Hepatocyte (in vitro differentiated cells): Measurements from ENCODE around the gene SPECC1. TPM values are rescaled to one million over a fixed set of nuclear protein-coding genes. Genes with fewer than 3 reads are reported as not detected.

ENCODE experiments used
- DNase-seq: peaks from one replicate; pipeline ENCODE4 v3.0.0-alpha.2; 2016; ENCODE audit warnings: low spot score
- H2AFZ ChIP-seq: fragments of 200-600 bp; sonication (generic); 2 replicates; pipeline ENCODE4 v1.6.0; 2016; ENCODE audit warnings: antibody characterized with exemption, mild to moderate bottlenecking
- H3K27ac ChIP-seq: fragments of 200-600 bp; sonication (generic); 2 replicates; pipeline ENCODE4 v1.5.1; 2016; ENCODE audit warnings: mild to moderate bottlenecking
- H3K27me3 ChIP-seq: fragments of 200-600 bp; sonication (generic); 2 replicates; pipeline ENCODE4 v1.6.1; 2016
- H3K36me3 ChIP-seq: fragments of 200-600 bp; sonication (generic); replicated peaks from 2 replicates; pipeline ENCODE4 v1.5.1; 2016; ENCODE audit warnings: low read depth; ENCODE audit not compliant: insufficient read depth
- H3K4me1 ChIP-seq: fragments of 200-600 bp; sonication (generic); 2 replicates; pipeline ENCODE4 v1.5.1; 2016; ENCODE audit warnings: mild to moderate bottlenecking, moderate library complexity; ENCODE audit not compliant: insufficient read depth
- H3K4me2 ChIP-seq: fragments of 200-600 bp; sonication (generic); 2 replicates; pipeline ENCODE4 v1.6.0; 2016
- H3K4me3 ChIP-seq: fragments of 200-600 bp; sonication (generic); 2 replicates; pipeline ENCODE4 v1.5.1; 2016; ENCODE audit warnings: mild to moderate bottlenecking
- H3K79me2 ChIP-seq: fragments of 200-600 bp; sonication (generic); 2 replicates; pipeline ENCODE4 v1.6.0; 2017; ENCODE audit warnings: mild to moderate bottlenecking
- H3K9me2 ChIP-seq: fragments of 200-600 bp; sonication (generic); replicated peaks from 2 replicates; pipeline ENCODE4 v1.6.0; 2017; ENCODE audit warnings: mild to moderate bottlenecking; ENCODE audit not compliant: insufficient read depth
- H3K9me3 ChIP-seq: fragments of 200-600 bp; sonication (generic); 2 replicates; pipeline ENCODE4 v1.5.1; 2016; ENCODE audit warnings: low read depth, mild to moderate bottlenecking
- H4K20me1 ChIP-seq: fragments of 200-600 bp; sonication (generic); 2 replicates; pipeline ENCODE4 v1.6.0; 2016; ENCODE audit warnings: mild to moderate bottlenecking; ENCODE audit not compliant: insufficient read depth, poor library complexity, severe bottlenecking
- EZH2 ChIP-seq: fragments of 200-600 bp; sonication (generic); IDR thresholded peaks from 2 replicates; pipeline ENCODE4 v1.6.1; 2016; ENCODE audit warnings: antibody characterized with exemption, mild to moderate bottlenecking, borderline replicate concordance
- EZH2phosphoT487 ChIP-seq: fragments of 200-600 bp; sonication (generic); IDR thresholded peaks from one replicate; pipeline ENCODE4 v1.6.1; 2018; ENCODE audit warnings: antibody characterized with exemption, mild to moderate bottlenecking, low read depth, moderate library complexity; ENCODE audit not compliant: unreplicated experiment, severe bottlenecking
- WGBS: methylation state at CpG from one replicate; pipeline ENCODE4 v1.1.6; 2016; ENCODE audit warnings: low lambda C conversion rate; ENCODE audit errors: missing lambda C conversion rate; 5-methylcytosine and 5-hydroxymethylcytosine counted together
- polyA plus RNA-seq: library from polyadenylated mRNA; unstranded; fragments of >200 nt; fragmentation: Nextera tagmentation; extraction: Ambion mirVana; gene quantifications from 2 replicates; pipeline ENCODE4 v1.2.1, GENCODE V29; 2016
- total RNA-seq: library from RNA; depleted of rRNA; stranded (reverse); fragments of >200 nt; gene quantifications from 2 replicates; pipeline ENCODE4 v1.2.3, GENCODE V29; 2014
- TF ChIP-seq, protein P1 (sequence below): fragments of 200-600 bp; sonication (generic); IDR thresholded peaks from 2 replicates; pipeline ENCODE4 v1.5.1; 2016; ENCODE audit warnings: antibody characterized with exemption, mild to moderate bottlenecking; ENCODE audit not compliant: poor library complexity

The SPECC1 gene
- total and polyA plus RNA-seq, 2 experiments from 2014 or later, result 20.4 to 57.5 TPM

GRCh38 chr17:20241855-20242254 is 232.7 kb downstream of the SPECC1 start:
- no peaks in the 10 kb centered on the region for H3K27me3 ChIP-seq
- no peaks in the 10 kb centered on the region for H3K9me2 ChIP-seq
- no peaks in the 10 kb centered on the region for H3K36me3 ChIP-seq
- TF ChIP-seq, protein P1, sequence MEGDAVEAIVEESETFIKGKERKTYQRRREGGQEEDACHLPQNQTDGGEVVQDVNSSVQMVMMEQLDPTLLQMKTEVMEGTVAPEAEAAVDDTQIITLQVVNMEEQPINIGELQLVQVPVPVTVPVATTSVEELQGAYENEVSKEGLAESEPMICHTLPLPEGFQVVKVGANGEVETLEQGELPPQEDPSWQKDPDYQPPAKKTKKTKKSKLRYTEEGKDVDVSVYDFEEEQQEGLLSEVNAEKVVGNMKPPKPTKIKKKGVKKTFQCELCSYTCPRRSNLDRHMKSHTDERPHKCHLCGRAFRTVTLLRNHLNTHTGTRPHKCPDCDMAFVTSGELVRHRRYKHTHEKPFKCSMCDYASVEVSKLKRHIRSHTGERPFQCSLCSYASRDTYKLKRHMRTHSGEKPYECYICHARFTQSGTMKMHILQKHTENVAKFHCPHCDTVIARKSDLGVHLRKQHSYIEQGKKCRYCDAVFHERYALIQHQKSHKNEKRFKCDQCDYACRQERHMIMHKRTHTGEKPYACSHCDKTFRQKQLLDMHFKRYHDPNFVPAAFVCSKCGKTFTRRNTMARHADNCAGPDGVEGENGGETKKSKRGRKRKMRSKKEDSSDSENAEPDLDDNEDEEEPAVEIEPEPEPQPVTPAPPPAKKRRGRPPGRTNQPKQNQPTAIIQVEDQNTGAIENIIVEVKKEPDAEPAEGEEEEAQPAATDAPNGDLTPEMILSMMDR, result no peak
- H3K4me1 ChIP-seq, result no peaks in the 10 kb centered on the region
- H3K79me2 ChIP-seq, result no peaks in the 10 kb centered on the region
- H4K20me1 ChIP-seq, result no peaks in the 10 kb centered on the region
- H2AFZ ChIP-seq, result no peak overlapping the region
- H3K4me2 ChIP-seq, result no peak overlapping the region
- no peak for DNase-seq
- WGBS, result 88% methylated on average over 4 of the region's 4 CpGs
- no peaks in the 10 kb centered on the region for H3K9me3 ChIP-seq
- no peak overlapping the region for H3K4me3 ChIP-seq
- no peak overlapping the region for H3K27ac ChIP-seq

DNA sequence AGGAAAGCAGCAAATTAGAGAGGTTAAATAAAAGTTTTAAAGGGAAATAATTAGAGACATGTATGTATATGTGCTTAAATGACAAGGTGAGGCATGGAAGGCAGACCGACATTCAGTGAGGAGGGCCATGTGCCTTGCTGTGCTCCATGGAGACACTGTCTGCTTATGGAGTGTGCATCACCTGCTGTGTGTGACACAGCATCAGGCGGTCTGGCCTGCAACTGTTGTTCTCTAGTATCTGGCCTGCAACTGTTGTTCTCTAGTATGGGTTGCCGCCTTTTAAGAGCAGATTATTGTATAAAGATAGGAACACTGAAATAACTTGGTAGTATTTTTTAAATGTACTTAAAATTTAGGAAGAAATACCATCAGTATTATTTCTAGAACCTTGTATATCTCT is 233.1 kb downstream of the SPECC1 start:
- WGBS, result 94% methylated on average over 3 of the region's 3 CpGs
- Histone ChIP-seq H3K36me3 (no peaks in the 10 kb centered on the region), H3K27ac (no peak overlapping the region), H4K20me1 (no peaks in the 10 kb centered on the region), H3K79me2 (no peaks in the 10 kb centered on the region), H3K4me1 (no peaks in the 10 kb centered on the region), H3K4me3 (no peak overlapping the region), H3K9me2 (no peaks in the 10 kb centered on the region), H3K4me2 (no peak overlapping the region), H3K9me3 (no peaks in the 10 kb centered on the region), H2AFZ (no peak overlapping the region), H3K27me3 (no peaks in the 10 kb centered on the region)
- no peak for TF ChIP-seq EZH2phosphoT487
- no peak for TF ChIP-seq EZH2
- TF ChIP-seq, protein P1, result no peak
- no peak for DNase-seq

GRCh38 chr17:20243524-20243923 is 234.4 kb downstream of the SPECC1 start:
- WGBS, result 93% methylated on average over 1 of the region's 1 CpG
- Histone ChIP-seq H3K9me2 (no peaks in the 10 kb centered on the region), H3K79me2 (no peaks in the 10 kb centered on the region), H3K36me3 (no peaks in the 10 kb centered on the region), H2AFZ (no peak overlapping the region), H3K4me3 (no peak overlapping the region), H3K4me1 (no peaks in the 10 kb centered on the region), H3K4me2 (no peak overlapping the region), H3K27me3 (no peaks in the 10 kb centered on the region), H4K20me1 (no peaks in the 10 kb centered on the region), H3K27ac (no peak overlapping the region), H3K9me3 (no peaks in the 10 kb centered on the region)
- TF ChIP-seq, protein P1, result no peak
- TF ChIP-seq EZH2 (no peak), EZH2phosphoT487 (no peak)
- DNase-seq, result no peak

- H3K4me3 ChIP-seq, result no peak overlapping the region
- H3K9me2 ChIP-seq, result no peaks in the 10 kb centered on the region
- no peaks in the 10 kb centered on the region for H3K27me3 ChIP-seq
- H3K9me3 ChIP-seq, result no peaks in the 10 kb centered on the region
- H3K4me2 ChIP-seq, result no peak overlapping the region
- WGBS, result 90% methylated on average over 1 of the region's 1 CpG
- no peak overlapping the region for H2AFZ ChIP-seq
- H3K79me2 ChIP-seq, result no peaks in the 10 kb centered on the region
- H3K36me3 ChIP-seq, result no peaks in the 10 kb centered on the region
- no peaks in the 10 kb centered on the region for H4K20me1 ChIP-seq
- no peak overlapping the region for H3K27ac ChIP-seq
- no peak for DNase-seq
- H3K4me1 ChIP-seq, result no peaks in the 10 kb centered on the region
- TF ChIP-seq EZH2phosphoT487 (no peak), EZH2 (no peak)
- TF ChIP-seq, protein P1, result no peak
Observed at GRCh38 chr17:20244671-20245070, 235.5 kb downstream of the SPECC1 start.
